MM.1S (cell line): ENCODE data around the gene SCYGR5.

ENCODE experiments used
- EZH2 ChIP-seq: fragments of 300-600 bp; sonication (generic); optimal IDR thresholded peaks from 2 replicates; pipeline ENCODE3; 2017; ENCODE audit warnings: low read depth, mild to moderate bottlenecking, antibody characterized with exemption, low read length, mixed read lengths
- EZH2phosphoT487 ChIP-seq: fragments of 300-600 bp; sonication (generic); IDR thresholded peaks from 2 replicates; pipeline ENCODE4 v1.6.1; 2018; ENCODE audit warnings: antibody characterized with exemption, low read length

- no peak for TF ChIP-seq EZH2
- no peak for TF ChIP-seq EZH2phosphoT487
Measured at GRCh38 chr2:227642656-227643055, 23.9 kb upstream of the SCYGR5 start.
